ENCODE results near the gene ITGA3. TPM values are rescaled to one million over a fixed set of nuclear protein-coding genes. Genes with fewer than 3 reads are reported as not detected.
A peak's percentile ranks its signal among the peaks of the same experiment; 100 is the strongest.

The ITGA3 gene
- total and polyA plus RNA-seq, 2 of the 13 experiments (the other 11 are each of a cell fraction or from before 2014, with no cell fraction given) = 0.48 to 0.69 TPM

- ATAC-seq = peak; percentile 71
- TF ChIP-seq MLXIP (CRISPR knock-in tag; IDR thresholded peaks at IDR 0.05; ENCODE audit: borderline replicate concordance) (no peak), ARID4A (CRISPR knock-in tag; IDR thresholded peaks at IDR 0.05; ENCODE audit: borderline replicate concordance) (peak; percentile 63; the same call in 1 of the 2 replicates), ZNF451 (CRISPR knock-in tag; IDR thresholded peaks at IDR 0.05) (peak; percentile 11; the same call in 1 of the 2 replicates), MAZ (IDR thresholded peaks at IDR 0.05; ENCODE audit: borderline replicate concordance, low read depth, low read length) (no peak), MAZ (CRISPR knock-in tag; IDR thresholded peaks at IDR 0.05; ENCODE audit: low read depth) (peak; percentile 66), ZNF501 (CRISPR knock-in tag; IDR thresholded peaks at IDR 0.05) (0 out of 2 replicates have a peak, but pooled peaks have one; percentile 40), POLR2G (IDR thresholded peaks at IDR 0.05; ENCODE audit: low read depth, low read length) (peak; percentile 56; the same call in 1 of the 2 replicates), U2AF1 (optimal IDR thresholded peaks at IDR 0.05; ENCODE audit: low read depth, low read length) (no peak)
These were observed 56.1 kb downstream of the ITGA3 start for GRCh38 chr17:50111673-50112655.

More at GRCh38 chr17:50111673-50112655, 56.1 kb downstream of the ITGA3 start:
- Histone ChIP-seq H4K20me1 (ENCODE audit: insufficient read depth, low read length) (no peaks in the 10 kb centered on the region), H3K4me3 (replicated peaks in 1 of 3; ENCODE audit: insufficient read depth in 1 of 3, low read depth in 2 of 3, low read length in 3 of 3) (peak overlapping the region in 2 of 3 experiments; percentile 5 to 62; a peak in 2 of 6 replicates), H2AFZ (ENCODE audit: low read length) (no peak overlapping the region), H3K4me2 (ENCODE audit: low read depth, low read length) (peak overlapping the region; percentile 70), H3K79me2 (ENCODE audit: insufficient read depth, low read length) (no peaks in the 10 kb centered on the region), H3K27me3 (ENCODE audit: control insufficient read depth in 1 of 2, insufficient read depth in 2 of 2, low read length in 2 of 2) (peaks cover 0 to 10% of the 10 kb centered on the region in 2 experiments; a peak in 2 of 5 replicates), H3K4me1 (ENCODE audit: insufficient read depth, low read length) (peaks cover 66% of the 10 kb centered on the region), H3K9ac (ENCODE audit: insufficient read depth, low read depth, low read length) (peak overlapping the region; percentile 55), H3K9me3 (ENCODE audit: low read length) (no peaks in the 10 kb centered on the region), H3K36me3 (replicated peaks in 1 of 2; ENCODE audit: control insufficient read depth in 1 of 2, insufficient read depth in 2 of 2, low read length in 2 of 2) (no peaks in the 10 kb centered on the region), H3K27ac (ENCODE audit: extremely low read length, insufficient read depth, low read length) (peak overlapping the region; percentile 46)
- POLR2A ChIA-PET = interaction anchor here (0.7 to 2.9 kb wide), 10 partner anchors 10 to 348 kb away, joined by 3 to 32 read pairs (median 3); partner anchors contain the start of genes FAM117A and SAMD14
- FAIRE-seq (peak; percentile 74), DNase-seq (ENCODE audit: low spot score) (peak; percentile 84)
- 12% methylated on average over 4 of the region's 14 CpGs for WGBS (ENCODE audit: low lambda C conversion rate)
- in situ Hi-C loops (cut with HindIII; ENCODE audit: extremely low pct_ligation_motif_present, low pct_unique_long_range_greater_than_20kb) = no loop called here
- CTCF ChIA-PET (ENCODE audit: low intra/inter-chr PET ratio, low total read pairs) = no interaction called here
- TSS peak; percentile 47 for BruUV-seq (replicated peaks)
- intact Hi-C loops (cut with micrococcal nuclease; ENCODE audit: unreplicated experiment) = loop anchor here (2.0 kb wide), 1 partner anchor 17 kb away; the partner anchor contains the start of gene PDK2
